MM.1S (cell line): ENCODE results near the gene SENP7.

Experiments
- DNase-seq: peaks from one replicate; pipeline ENCODE4 v3.0.0-alpha.2; 2015
- H2AFZ ChIP-seq: fragments of 300-600 bp; sonication (generic); 2 replicates; pipeline ENCODE4 v1.6.0; 2016; ENCODE audit warnings: antibody characterized with exemption, low read length
- H3F3A ChIP-seq: fragments of 300-600 bp; sonication (generic); 2 replicates; pipeline ENCODE4 v1.6.1; 2016; ENCODE audit warnings: mild to moderate bottlenecking, antibody characterized with exemption, low read length, moderate library complexity, mixed read lengths; ENCODE audit not compliant: insufficient read depth
- H3K27ac ChIP-seq: fragments of 300-600 bp; sonication (generic); 2 replicates; pipeline ENCODE4 v1.5.1; 2016; ENCODE audit warnings: mild to moderate bottlenecking, low read length
- H3K27me3 ChIP-seq: fragments of 300-600 bp; sonication (generic); replicated peaks from 2 replicates; pipeline ENCODE4 v1.6.0; 2016; ENCODE audit warnings: low read length; ENCODE audit not compliant: insufficient read depth
- H3K36me3 ChIP-seq: fragments of 300-600 bp; sonication (generic); replicated peaks from 2 replicates; pipeline ENCODE4 v1.6.1; 2016; ENCODE audit warnings: mild to moderate bottlenecking, low read length, mixed read lengths; ENCODE audit not compliant: insufficient read depth
- H3K4me1 ChIP-seq: fragments of 300-600 bp; sonication (generic); 2 replicates; pipeline ENCODE4 v1.6.1; 2016; ENCODE audit warnings: low read length, mixed read lengths
- H3K4me2 ChIP-seq: fragments of 300-600 bp; sonication (generic); 2 replicates; pipeline ENCODE4 v1.6.0; 2016; ENCODE audit warnings: low read depth, low read length
- H3K4me3 ChIP-seq: fragments of 300-600 bp; sonication (generic); 2 replicates; pipeline ENCODE4 v1.5.1; 2016; ENCODE audit warnings: low read length, mixed read lengths
- H3K79me2 ChIP-seq: fragments of 300-600 bp; sonication (generic); 2 replicates; pipeline ENCODE4 v1.6.1; 2016; ENCODE audit warnings: mixed run types, low read length, mixed read lengths
- H3K9ac ChIP-seq: fragments of 300-600 bp; sonication (generic); 2 replicates; pipeline ENCODE4 v1.6.1; 2016; ENCODE audit warnings: low read length, mixed read lengths
- H3K9me2 ChIP-seq: fragments of 300-600 bp; sonication (generic); replicated peaks from 2 replicates; pipeline ENCODE4 v1.6.1; 2016; ENCODE audit warnings: mild to moderate bottlenecking, low read length, mixed read lengths; ENCODE audit not compliant: insufficient read depth
- H3K9me3 ChIP-seq: fragments of 300-600 bp; sonication (generic); replicated peaks from 2 replicates; pipeline ENCODE4 v1.6.1; 2016; ENCODE audit warnings: mild to moderate bottlenecking, low read length, mixed read lengths; ENCODE audit not compliant: insufficient read depth
- H4K20me1 ChIP-seq: fragments of 300-600 bp; sonication (generic); 2 replicates; pipeline ENCODE4 v1.6.1; 2016; ENCODE audit warnings: mild to moderate bottlenecking, low read length, moderate library complexity, mixed read lengths; ENCODE audit not compliant: insufficient read depth
- CTCF ChIP-seq: fragments of 300-600 bp; sonication (generic); IDR thresholded peaks from 2 replicates; pipeline ENCODE4 v1.5.1; 2016; ENCODE audit warnings: antibody characterized with exemption, low read length, mixed read lengths
- EZH2 ChIP-seq: fragments of 300-600 bp; sonication (generic); optimal IDR thresholded peaks from 2 replicates; pipeline ENCODE3; 2017; ENCODE audit warnings: low read depth, mild to moderate bottlenecking, antibody characterized with exemption, low read length, mixed read lengths
- EZH2phosphoT487 ChIP-seq: fragments of 300-600 bp; sonication (generic); IDR thresholded peaks from 2 replicates; pipeline ENCODE4 v1.6.1; 2018; ENCODE audit warnings: antibody characterized with exemption, low read length

The SENP7 gene

GRCh38 chr3:101340591-101340990, 172.4 kb downstream of the SENP7 start:
- Histone ChIP-seq H3K27ac (no peak overlapping the region), H3K9me3 (no peaks in the 10 kb centered on the region), H3K79me2 (no peaks in the 10 kb centered on the region), H3K4me2 (no peak overlapping the region), H2AFZ (no peak overlapping the region), H4K20me1 (no peaks in the 10 kb centered on the region), H3K27me3 (no peaks in the 10 kb centered on the region), H3K9ac (no peak overlapping the region), H3F3A (no peaks in the 10 kb centered on the region), H3K9me2 (no peaks in the 10 kb centered on the region), H3K36me3 (no peaks in the 10 kb centered on the region), H3K4me1 (no peaks in the 10 kb centered on the region), H3K4me3 (no peak overlapping the region)
- TF ChIP-seq EZH2, result no peak
- TF ChIP-seq CTCF, result no peak
- no peak for TF ChIP-seq EZH2phosphoT487
- no peak for DNase-seq

- H3K4me1 ChIP-seq, result no peaks in the 10 kb centered on the region
- TF ChIP-seq CTCF, result no peak
- TF ChIP-seq EZH2phosphoT487, result no peak
- no peak for TF ChIP-seq EZH2
- no peak overlapping the region for H3K27ac ChIP-seq
- H3K9me3 ChIP-seq, result no peaks in the 10 kb centered on the region
- H3K4me3 ChIP-seq, result no peak overlapping the region
- no peak overlapping the region for H3K4me2 ChIP-seq
- no peak overlapping the region for H2AFZ ChIP-seq
- H3K9ac ChIP-seq, result no peak overlapping the region
- 0 out of 2 replicates have a peak, but pooled peaks cover 3% of the 10 kb centered on the region for H3F3A ChIP-seq
- no peaks in the 10 kb centered on the region for H3K27me3 ChIP-seq
- H4K20me1 ChIP-seq, result no peaks in the 10 kb centered on the region
- H3K79me2 ChIP-seq, result no peaks in the 10 kb centered on the region
- DNase-seq, result no peak
- H3K9me2 ChIP-seq, result no peaks in the 10 kb centered on the region
- H3K36me3 ChIP-seq, result no peaks in the 10 kb centered on the region
Measured at GRCh38 chr3:101333883-101334282, 179.1 kb downstream of the SENP7 start.

- H3K27ac ChIP-seq, result no peak overlapping the region
- no peaks in the 10 kb centered on the region for H4K20me1 ChIP-seq
- H3K27me3 ChIP-seq, result 0 out of 2 replicates have a peak, but pooled peaks cover 3% of the 10 kb centered on the region
- H3K79me2 ChIP-seq, result no peaks in the 10 kb centered on the region
- no peaks in the 10 kb centered on the region for H3K9me2 ChIP-seq
- H2AFZ ChIP-seq, result no peak overlapping the region
- DNase-seq, result no peak
- 0 out of 2 replicates have a peak, but pooled peaks cover 3% of the 10 kb centered on the region for H3F3A ChIP-seq
- H3K36me3 ChIP-seq, result no peaks in the 10 kb centered on the region
- H3K4me2 ChIP-seq, result no peak overlapping the region
- no peak overlapping the region for H3K4me3 ChIP-seq
- H3K9me3 ChIP-seq, result no peaks in the 10 kb centered on the region
- no peak for TF ChIP-seq EZH2phosphoT487
- no peaks in the 10 kb centered on the region for H3K4me1 ChIP-seq
- no peak overlapping the region for H3K9ac ChIP-seq
Measured at GRCh38 chr3:101329016-101329673, 183.9 kb downstream of the SENP7 start.

GRCh38 chr3:101325393-101326134, 187.4 kb downstream of the SENP7 start:
- Histone ChIP-seq H3K36me3 (no peaks in the 10 kb centered on the region), H3K27ac (no peak overlapping the region), H3K4me3 (no peak overlapping the region), H3K4me2 (no peak overlapping the region), H3K9me3 (no peaks in the 10 kb centered on the region), H4K20me1 (no peaks in the 10 kb centered on the region), H3K27me3 (0 out of 2 replicates have a peak, but pooled peaks cover 3% of the 10 kb centered on the region), H2AFZ (no peak overlapping the region), H3K79me2 (no peaks in the 10 kb centered on the region), H3K9me2 (no peaks in the 10 kb centered on the region), H3K9ac (no peak overlapping the region), H3K4me1 (no peaks in the 10 kb centered on the region), H3F3A (0 out of 2 replicates have a peak, but pooled peaks cover 1% of the 10 kb centered on the region)
- TF ChIP-seq CTCF (no peak), EZH2 (no peak), EZH2phosphoT487 (no peak)
- DNase-seq, result no peak
